ENCODE measurements around the gene TMEM219.

The TMEM219 gene

GRCh38 chr16:29992344-29992967 lies 30.6 kb downstream of the TMEM219 start:
- no peak for DNase-seq (ENCODE audit: low read depth)
- H3K4me3 ChIP-seq (ENCODE audit: low read depth, low read length), result no peak overlapping the region

GRCh38 chr16:29993191-29993902 lies 31.5 kb downstream of the TMEM219 start:
- H3K4me3 ChIP-seq (ENCODE audit: low read depth, low read length), result no peak overlapping the region
- DNase-seq (ENCODE audit: low read depth), result no peak

GRCh38 chr16:29993903-29994599 lies 32.2 kb downstream of the TMEM219 start:
- no peak overlapping the region for H3K4me3 ChIP-seq (ENCODE audit: low read depth, low read length)
- DNase-seq (ENCODE audit: low read depth), result no peak

GRCh38 chr16:29994600-29995323 lies 32.9 kb downstream of the TMEM219 start:
- peak; percentile 27 for DNase-seq (ENCODE audit: low read depth)
- peak overlapping the region; percentile 80 for H3K4me3 ChIP-seq (ENCODE audit: low read depth, low read length)

- peak within 1 kb of the TSS; percentile 80 for H3K4me3 ChIP-seq (ENCODE audit: low read depth, low read length)
- DNase-seq (ENCODE audit: low read depth), result peak; percentile 30
Observed at GRCh38 chr16:29995324-29995910, 33.5 kb downstream of the TMEM219 start, which contains the start of gene HIRIP3. TSS of gene HIRIP3 (minus strand) at chr16:29995617. CDS start at chr16:29995605, 12 bp downstream.

- H3K4me3 ChIP-seq (ENCODE audit: low read depth, low read length), result peak within 1 kb of the TSS; percentile 80
- peak; percentile 70 for DNase-seq (ENCODE audit: low read depth)
Observed at GRCh38 chr16:29995911-29996765, 34.3 kb downstream of the TMEM219 start, which contains the start of gene INO80E. TSS of gene INO80E (plus strand) at chr16:29996241. CDS start at chr16:29996311, 70 bp downstream.

GRCh38 chr16:29996766-29997250 lies 34.9 kb downstream of the TMEM219 start:
- DNase-seq (ENCODE audit: low read depth), result no peak
- H3K4me3 ChIP-seq (ENCODE audit: low read depth, low read length), result peak overlapping the region; percentile 80

- H3K4me3 ChIP-seq (ENCODE audit: low read depth, low read length), result no peak overlapping the region
- DNase-seq (ENCODE audit: low read depth), result no peak
Observed at GRCh38 chr16:29999605-30000004, 37.7 kb downstream of the TMEM219 start.

- no peak for DNase-seq (ENCODE audit: low read depth)
- H3K4me3 ChIP-seq (ENCODE audit: low read depth, low read length), result no peak overlapping the region
Observed at GRCh38 chr16:30000735-30001631, 39.1 kb downstream of the TMEM219 start.

GRCh38 chr16:30002614-30003346 lies 40.9 kb downstream of the TMEM219 start:
- no peak overlapping the region for H3K4me3 ChIP-seq (ENCODE audit: low read depth, low read length)
- no peak for DNase-seq (ENCODE audit: low read depth)

GRCh38 chr16:30003670-30004423 lies 42.0 kb downstream of the TMEM219 start:
- DNase-seq (ENCODE audit: low read depth), result no peak
- H3K4me3 ChIP-seq (ENCODE audit: low read depth, low read length), result no peak overlapping the region

GRCh38 chr16:30004424-30004776 lies 42.5 kb downstream of the TMEM219 start:
- H3K4me3 ChIP-seq (ENCODE audit: low read depth, low read length), result no peak overlapping the region
- no peak for DNase-seq (ENCODE audit: low read depth)

GRCh38 chr16:30004811-30005242 lies 42.9 kb downstream of the TMEM219 start:
- DNase-seq (ENCODE audit: low read depth), result no peak
- H3K4me3 ChIP-seq (ENCODE audit: low read depth, low read length), result no peak overlapping the region

- H3K4me3 ChIP-seq (ENCODE audit: low read depth, low read length), result no peak overlapping the region
- no peak for DNase-seq (ENCODE audit: low read depth)
Observed at GRCh38 chr16:30005341-30006094, 43.6 kb downstream of the TMEM219 start.

GRCh38 chr16:30006095-30006473 lies 44.2 kb downstream of the TMEM219 start:
- H3K4me3 ChIP-seq (ENCODE audit: low read depth, low read length), result no peak overlapping the region
- no peak for DNase-seq (ENCODE audit: low read depth)

All from skeletal muscle cell (primary cell).